Loucy (cell line): ENCODE data around the gene C10orf71.

Experiments
- EZH2phosphoT487 ChIP-seq: fragments of 200-600 bp; IDR thresholded peaks from 2 replicates; pipeline ENCODE4 v1.6.1; 2018; ENCODE audit warnings: antibody characterized with exemption, mild to moderate bottlenecking, moderate library complexity, borderline replicate concordance
- TF ChIP-seq, protein P1 (sequence below): fragments of 200-600 bp; sonication (generic); conservative IDR thresholded peaks from 2 replicates; pipeline ENCODE4 v1.5.1; 2014; ENCODE audit warnings: mild to moderate bottlenecking, antibody characterized with exemption, low read length

DNA sequence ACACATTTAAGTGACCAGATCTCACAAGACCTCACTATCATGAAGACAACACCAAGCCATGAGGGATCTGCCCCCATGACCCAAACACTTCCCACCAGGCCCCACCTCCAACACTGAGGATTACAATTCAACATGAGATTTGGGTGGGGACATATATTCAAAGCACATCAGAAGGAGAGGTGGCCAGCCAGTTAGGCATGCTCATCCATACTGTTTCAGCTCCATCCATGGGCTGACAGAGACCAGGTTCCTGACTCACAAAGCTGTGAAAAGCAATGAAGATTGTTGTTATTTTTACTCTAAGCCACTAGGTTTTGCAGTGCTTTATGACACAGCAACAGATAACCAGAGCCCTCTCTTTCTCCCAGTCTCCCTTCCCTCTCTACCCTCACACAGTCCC lies 36.0 kb downstream of the C10orf71 start:
- TF ChIP-seq, protein P1, sequence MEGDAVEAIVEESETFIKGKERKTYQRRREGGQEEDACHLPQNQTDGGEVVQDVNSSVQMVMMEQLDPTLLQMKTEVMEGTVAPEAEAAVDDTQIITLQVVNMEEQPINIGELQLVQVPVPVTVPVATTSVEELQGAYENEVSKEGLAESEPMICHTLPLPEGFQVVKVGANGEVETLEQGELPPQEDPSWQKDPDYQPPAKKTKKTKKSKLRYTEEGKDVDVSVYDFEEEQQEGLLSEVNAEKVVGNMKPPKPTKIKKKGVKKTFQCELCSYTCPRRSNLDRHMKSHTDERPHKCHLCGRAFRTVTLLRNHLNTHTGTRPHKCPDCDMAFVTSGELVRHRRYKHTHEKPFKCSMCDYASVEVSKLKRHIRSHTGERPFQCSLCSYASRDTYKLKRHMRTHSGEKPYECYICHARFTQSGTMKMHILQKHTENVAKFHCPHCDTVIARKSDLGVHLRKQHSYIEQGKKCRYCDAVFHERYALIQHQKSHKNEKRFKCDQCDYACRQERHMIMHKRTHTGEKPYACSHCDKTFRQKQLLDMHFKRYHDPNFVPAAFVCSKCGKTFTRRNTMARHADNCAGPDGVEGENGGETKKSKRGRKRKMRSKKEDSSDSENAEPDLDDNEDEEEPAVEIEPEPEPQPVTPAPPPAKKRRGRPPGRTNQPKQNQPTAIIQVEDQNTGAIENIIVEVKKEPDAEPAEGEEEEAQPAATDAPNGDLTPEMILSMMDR = no peak
- no peak for TF ChIP-seq EZH2phosphoT487
